Measurements from ENCODE around the gene KLHDC7B. TPM values are rescaled to one million over a fixed set of nuclear protein-coding genes. Genes with fewer than 3 reads are reported as not detected.

Gene KLHDC7B
- total RNA-seq, 1 donor from 2014 or later: not detected

- Histone ChIP-seq H3K4me3 (ENCODE audit: low read length in 3 of 3) (no peak overlapping the region), H3K9ac (ENCODE audit: low read depth in 1 of 3, low read length in 3 of 3) (no peak overlapping the region), H3K27me3 (ENCODE audit: control insufficient read depth in 3 of 3, insufficient read depth in 3 of 3, low read length in 3 of 3) (no peaks in the 10 kb centered on the region), H3K27ac (ENCODE audit: low read depth, low read length) (no peak overlapping the region), H3K4me1 (ENCODE audit: control insufficient read depth in 3 of 3, insufficient read depth in 3 of 3, low read length in 3 of 3) (peaks cover 13 to 48% (median 20%) of the 10 kb centered on the region in 3 donors), H3K9me3 (ENCODE audit: control insufficient read depth in 3 of 3, low read length in 3 of 3) (no peaks in the 10 kb centered on the region), H3K36me3 (ENCODE audit: control insufficient read depth in 3 of 3, insufficient read depth in 3 of 3, low read length in 3 of 3) (peaks cover 50 to 71% (median 67%) of the 10 kb centered on the region in 3 donors)
Measured at GRCh38 chr22:50569896-50570535, 24.3 kb downstream of the KLHDC7B start.

GRCh38 chr22:50570861-50571260, 25.2 kb downstream of the KLHDC7B start:
- peaks cover 54 to 79% (median 75%) of the 10 kb centered on the region in 3 donors for H3K36me3 ChIP-seq (ENCODE audit: control insufficient read depth in 3 of 3, insufficient read depth in 3 of 3, low read length in 3 of 3)
- no peaks in the 10 kb centered on the region for H3K9me3 ChIP-seq (ENCODE audit: control insufficient read depth in 3 of 3, low read length in 3 of 3)
- H3K27ac ChIP-seq (ENCODE audit: low read depth, low read length): no peak overlapping the region
- no peaks in the 10 kb centered on the region for H3K27me3 ChIP-seq (ENCODE audit: control insufficient read depth in 3 of 3, insufficient read depth in 3 of 3, low read length in 3 of 3)
- H3K9ac ChIP-seq (ENCODE audit: low read depth in 1 of 3, low read length in 3 of 3): peak overlapping the region in 1 of 3 donors; percentile 51
- H3K4me3 ChIP-seq (ENCODE audit: low read length in 3 of 3): peak overlapping the region in 1 of 3 donors; percentile 14
- peaks cover 13 to 52% (median 23%) of the 10 kb centered on the region in 3 donors for H3K4me1 ChIP-seq (ENCODE audit: control insufficient read depth in 3 of 3, insufficient read depth in 3 of 3, low read length in 3 of 3)

DNA sequence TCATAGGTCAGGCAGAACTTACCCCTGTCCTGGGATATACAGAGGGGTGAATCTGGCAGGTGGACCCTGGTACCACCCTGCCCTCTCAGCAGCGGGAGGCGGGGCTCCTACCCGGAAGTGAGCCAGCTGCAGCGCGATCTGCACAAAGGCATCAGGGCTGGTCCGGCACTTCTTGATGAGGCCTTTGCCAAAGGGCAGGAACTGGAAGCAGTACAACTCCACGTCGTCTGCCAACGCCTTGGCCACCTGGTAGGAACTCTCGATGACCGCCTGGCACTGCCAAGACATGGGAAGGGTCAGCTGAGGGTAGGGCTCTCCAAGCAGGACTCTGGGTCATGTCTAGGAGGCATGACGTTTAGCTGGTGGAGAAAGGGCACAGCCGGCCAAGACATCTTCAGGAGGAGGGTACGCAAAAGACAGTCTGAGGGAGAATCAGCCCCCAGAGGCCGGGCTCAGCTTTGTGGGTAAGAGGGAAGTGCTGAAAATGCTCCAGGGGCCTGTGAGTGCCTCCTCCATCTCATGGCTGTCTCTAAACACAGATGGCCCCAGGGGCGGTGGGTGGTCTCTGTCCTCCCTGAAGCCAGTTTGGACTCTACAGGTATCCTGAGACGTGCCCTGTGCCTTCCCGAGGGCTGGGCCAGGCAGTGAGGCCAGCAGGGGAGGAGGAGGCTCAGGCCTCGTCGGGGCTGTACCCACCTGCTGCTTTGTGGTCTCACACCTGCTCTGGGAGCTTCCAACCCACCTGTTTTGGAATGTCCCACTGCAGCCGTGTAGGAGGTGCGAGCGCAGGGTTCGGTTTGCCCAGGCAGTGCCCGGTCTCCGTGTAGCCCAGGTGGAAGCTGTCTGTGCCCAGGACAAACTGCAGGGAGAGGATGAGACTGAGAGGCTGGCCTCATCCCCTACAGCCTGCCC, 25.8 kb downstream of the KLHDC7B start:
- Histone ChIP-seq H3K27me3 (ENCODE audit: control insufficient read depth in 3 of 3, insufficient read depth in 3 of 3, low read length in 3 of 3) (no peaks in the 10 kb centered on the region), H3K4me3 (ENCODE audit: low read length in 3 of 3) (peak overlapping the region in 1 of 3 donors; percentile 22), H3K36me3 (ENCODE audit: control insufficient read depth in 3 of 3, insufficient read depth in 3 of 3, low read length in 3 of 3) (peaks cover 60 to 85% (median 81%) of the 10 kb centered on the region in 3 donors), H3K27ac (ENCODE audit: low read depth, low read length) (no peak overlapping the region), H3K4me1 (ENCODE audit: control insufficient read depth in 3 of 3, insufficient read depth in 3 of 3, low read length in 3 of 3) (peaks cover 13 to 59% (median 29%) of the 10 kb centered on the region in 3 donors), H3K9me3 (ENCODE audit: control insufficient read depth in 3 of 3, low read length in 3 of 3) (no peaks in the 10 kb centered on the region), H3K9ac (ENCODE audit: low read depth in 1 of 3, low read length in 3 of 3) (peak overlapping the region in 1 of 3 donors; percentile 51)

DNA sequence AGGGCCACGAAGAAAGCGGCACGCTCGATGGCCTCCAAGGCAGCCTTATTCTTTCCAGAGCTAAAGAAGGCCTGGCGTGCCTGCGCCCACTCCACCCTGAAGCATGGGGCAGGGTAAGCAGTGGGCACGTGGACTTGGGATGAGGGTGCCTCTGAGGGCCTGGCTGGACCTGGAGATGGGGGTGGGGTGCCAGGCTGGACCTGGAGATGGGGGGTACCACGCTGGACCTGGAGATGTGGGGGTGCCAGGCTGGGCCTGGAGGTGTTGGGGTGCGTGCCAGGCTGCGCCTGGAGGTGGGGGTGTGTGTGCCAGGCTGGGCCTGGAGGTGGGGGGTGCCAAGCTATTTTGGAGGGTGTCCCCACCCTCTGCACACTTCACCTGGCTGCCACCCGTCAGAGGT, 27.3 kb downstream of the KLHDC7B start:
- no peak overlapping the region for H3K9ac ChIP-seq (ENCODE audit: low read depth in 1 of 3, low read length in 3 of 3)
- peaks cover 61 to 88% (median 84%) of the 10 kb centered on the region in 3 donors for H3K36me3 ChIP-seq (ENCODE audit: control insufficient read depth in 3 of 3, insufficient read depth in 3 of 3, low read length in 3 of 3)
- H3K4me3 ChIP-seq (ENCODE audit: low read length in 3 of 3): no peak overlapping the region
- H3K4me1 ChIP-seq (ENCODE audit: control insufficient read depth in 3 of 3, insufficient read depth in 3 of 3, low read length in 3 of 3): peaks cover 24 to 69% (median 41%) of the 10 kb centered on the region in 3 donors
- H3K27me3 ChIP-seq (ENCODE audit: control insufficient read depth in 3 of 3, insufficient read depth in 3 of 3, low read length in 3 of 3): no peaks in the 10 kb centered on the region
- no peak overlapping the region for H3K27ac ChIP-seq (ENCODE audit: low read depth, low read length)
- no peaks in the 10 kb centered on the region for H3K9me3 ChIP-seq (ENCODE audit: control insufficient read depth in 3 of 3, low read length in 3 of 3)

DNA sequence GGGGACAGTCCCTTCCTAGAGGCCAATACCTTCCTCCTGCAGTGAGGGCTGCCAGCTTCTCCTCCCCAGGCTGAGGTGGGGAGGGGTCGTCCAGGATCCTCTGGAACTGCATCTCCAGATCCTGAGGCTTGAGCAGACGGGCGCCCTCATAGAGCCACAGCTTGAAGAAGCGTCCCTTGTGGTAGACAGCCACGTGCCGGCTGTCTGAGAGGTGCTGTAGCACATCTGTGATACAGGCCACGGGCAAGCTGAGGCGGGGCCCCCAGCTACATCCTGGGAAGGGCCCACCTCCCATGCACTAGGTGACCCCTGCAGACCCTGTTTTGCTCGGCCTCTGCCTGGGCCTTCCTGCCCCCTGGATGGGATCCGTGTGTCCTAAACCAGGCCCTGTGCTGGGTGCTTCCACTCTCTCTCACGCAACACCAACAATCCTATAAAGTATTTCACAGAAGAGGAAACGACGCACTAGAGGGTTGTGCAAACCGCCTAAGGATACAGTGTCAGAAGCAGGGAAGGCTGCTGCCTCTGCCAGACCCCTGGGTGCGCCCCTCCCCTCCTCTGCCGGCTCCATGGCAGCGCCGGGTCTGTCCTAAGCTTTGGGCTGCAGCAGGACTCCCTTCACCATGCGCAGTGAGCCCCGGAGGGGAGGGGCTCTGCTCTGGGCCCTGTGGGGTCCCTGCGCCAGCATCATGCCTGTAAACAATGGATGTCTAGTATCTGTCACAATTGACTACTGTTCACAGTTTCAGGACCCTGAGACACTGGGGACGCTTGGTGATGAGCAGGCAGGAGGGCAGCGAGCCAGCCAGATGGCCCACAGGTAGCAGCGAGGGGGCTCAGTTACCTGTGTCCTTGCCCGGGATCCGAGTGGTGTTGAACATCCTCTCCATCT, 28.0 kb downstream of the KLHDC7B start:
- Histone ChIP-seq H3K9ac (ENCODE audit: low read depth in 1 of 3, low read length in 3 of 3) (peak overlapping the region in 1 of 3 donors; percentile 57), H3K4me3 (ENCODE audit: low read length in 3 of 3) (no peak overlapping the region), H3K27ac (ENCODE audit: low read depth, low read length) (no peak overlapping the region), H3K27me3 (ENCODE audit: control insufficient read depth in 3 of 3, insufficient read depth in 3 of 3, low read length in 3 of 3) (no peaks in the 10 kb centered on the region), H3K36me3 (ENCODE audit: control insufficient read depth in 3 of 3, insufficient read depth in 3 of 3, low read length in 3 of 3) (peaks cover 58 to 85% (median 80%) of the 10 kb centered on the region in 3 donors), H3K9me3 (ENCODE audit: control insufficient read depth in 3 of 3, low read length in 3 of 3) (no peaks in the 10 kb centered on the region), H3K4me1 (ENCODE audit: control insufficient read depth in 3 of 3, insufficient read depth in 3 of 3, low read length in 3 of 3) (peaks cover 29 to 73% (median 45%) of the 10 kb centered on the region in 3 donors)

DNA sequence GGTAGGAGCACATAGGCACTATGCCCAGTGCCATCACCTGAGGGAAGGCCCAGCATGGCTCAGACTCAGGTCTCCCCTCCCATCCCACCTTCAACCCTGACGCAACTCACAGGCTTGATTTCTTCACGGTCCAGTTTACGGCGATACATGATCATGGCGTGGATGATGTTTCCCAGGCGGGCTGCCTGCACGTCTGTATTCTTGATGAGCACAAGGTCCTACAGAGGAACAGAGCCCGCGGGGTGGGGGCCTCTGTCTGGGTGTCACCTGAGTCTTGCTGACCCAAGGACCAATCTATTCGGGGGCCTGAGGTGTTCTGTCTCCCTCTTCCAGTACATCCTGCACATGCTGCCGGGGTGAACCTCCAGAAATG, 28.7 kb downstream of the KLHDC7B start:
- Histone ChIP-seq H3K27ac (ENCODE audit: low read depth, low read length) (no peak overlapping the region), H3K4me1 (ENCODE audit: control insufficient read depth in 3 of 3, insufficient read depth in 3 of 3, low read length in 3 of 3) (peaks cover 35 to 75% (median 51%) of the 10 kb centered on the region in 3 donors), H3K4me3 (ENCODE audit: low read length in 3 of 3) (no peak overlapping the region), H3K36me3 (ENCODE audit: control insufficient read depth in 3 of 3, insufficient read depth in 3 of 3, low read length in 3 of 3) (peaks cover 56 to 80% (median 76%) of the 10 kb centered on the region in 3 donors), H3K9ac (ENCODE audit: low read depth in 1 of 3, low read length in 3 of 3) (peak overlapping the region in 1 of 3 donors; percentile 57), H3K9me3 (ENCODE audit: control insufficient read depth in 3 of 3, low read length in 3 of 3) (no peaks in the 10 kb centered on the region), H3K27me3 (ENCODE audit: control insufficient read depth in 3 of 3, insufficient read depth in 3 of 3, low read length in 3 of 3) (no peaks in the 10 kb centered on the region)

GRCh38 chr22:50575426-50575941, 29.8 kb downstream of the KLHDC7B start:
- Histone ChIP-seq H3K36me3 (ENCODE audit: control insufficient read depth in 3 of 3, insufficient read depth in 3 of 3, low read length in 3 of 3) (peaks cover 56 to 74% (median 66%) of the 10 kb centered on the region in 3 donors), H3K4me1 (ENCODE audit: control insufficient read depth in 3 of 3, insufficient read depth in 3 of 3, low read length in 3 of 3) (peaks cover 36 to 75% (median 59%) of the 10 kb centered on the region in 3 donors), H3K27me3 (ENCODE audit: control insufficient read depth in 3 of 3, insufficient read depth in 3 of 3, low read length in 3 of 3) (no peaks in the 10 kb centered on the region), H3K4me3 (ENCODE audit: low read length in 3 of 3) (no peak overlapping the region), H3K9me3 (ENCODE audit: control insufficient read depth in 3 of 3, low read length in 3 of 3) (no peaks in the 10 kb centered on the region), H3K27ac (ENCODE audit: low read depth, low read length) (no peak overlapping the region), H3K9ac (ENCODE audit: low read depth in 1 of 3, low read length in 3 of 3) (peak overlapping the region in 1 of 3 donors; percentile 90)

- Histone ChIP-seq H3K9ac (ENCODE audit: low read depth in 1 of 3, low read length in 3 of 3) (peak overlapping the region in 1 of 3 donors; percentile 90), H3K27ac (ENCODE audit: low read depth, low read length) (no peak overlapping the region), H3K4me1 (ENCODE audit: control insufficient read depth in 3 of 3, insufficient read depth in 3 of 3, low read length in 3 of 3) (peaks cover 33 to 70% (median 57%) of the 10 kb centered on the region in 3 donors), H3K4me3 (ENCODE audit: low read length in 3 of 3) (no peak overlapping the region), H3K36me3 (ENCODE audit: control insufficient read depth in 3 of 3, insufficient read depth in 3 of 3, low read length in 3 of 3) (peaks cover 53 to 72% (median 60%) of the 10 kb centered on the region in 3 donors), H3K9me3 (ENCODE audit: control insufficient read depth in 3 of 3, low read length in 3 of 3) (no peaks in the 10 kb centered on the region), H3K27me3 (ENCODE audit: control insufficient read depth in 3 of 3, insufficient read depth in 3 of 3, low read length in 3 of 3) (no peaks in the 10 kb centered on the region)
Measured at GRCh38 chr22:50576070-50576469, 30.4 kb downstream of the KLHDC7B start.

Measured in skeletal muscle tissue (tissue), 4 donors.